HFF-Myc (cell line): ENCODE measurements around the gene FSTL4.

Experiments used
- DNase-seq: peaks from one replicate; pipeline ENCODE4 v3.0.0-alpha.2; 2011; ENCODE audit warnings: low read depth; ENCODE audit errors: extremely low read depth
- H3K4me3 ChIP-seq: replicated peaks from 2 replicates; pipeline ENCODE4 v1.5.1; 2011; ENCODE audit warnings: low read depth, mild to moderate bottlenecking, control low read depth, low read length
- CTCF ChIP-seq: IDR thresholded peaks from 2 replicates; pipeline ENCODE4 v1.5.1; 2012; ENCODE audit warnings: mild to moderate bottlenecking, low read depth, low read length, control low read depth; ENCODE audit errors: missing control alignments

The FSTL4 gene

GRCh38 chr5:133269691-133270090, 342.6 kb downstream of the FSTL4 start:
- H3K4me3 ChIP-seq = no peak overlapping the region
- TF ChIP-seq CTCF = no peak
- DNase-seq = no peak

DNA sequence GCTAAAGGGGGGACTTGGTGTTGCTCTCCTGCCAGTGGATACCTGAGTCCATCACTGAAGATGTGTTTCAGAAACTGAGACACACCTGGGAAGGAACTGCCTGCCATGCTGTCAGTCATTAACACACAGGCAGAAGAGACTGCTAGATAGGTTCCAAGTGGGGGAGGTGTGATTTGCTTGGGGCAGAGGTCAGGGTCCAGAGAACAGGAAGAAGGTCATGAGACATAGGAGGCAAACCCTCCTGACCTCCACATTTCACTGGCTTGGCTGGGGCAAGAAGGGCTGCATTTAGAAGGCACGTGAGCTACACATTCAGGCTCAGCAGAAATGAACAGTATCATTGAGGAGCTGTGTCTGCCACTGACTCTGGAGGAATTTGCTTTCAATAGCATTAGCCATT, 344.7 kb downstream of the FSTL4 start:
- TF ChIP-seq CTCF = no peak
- no peak overlapping the region for H3K4me3 ChIP-seq
- no peak for DNase-seq

DNA sequence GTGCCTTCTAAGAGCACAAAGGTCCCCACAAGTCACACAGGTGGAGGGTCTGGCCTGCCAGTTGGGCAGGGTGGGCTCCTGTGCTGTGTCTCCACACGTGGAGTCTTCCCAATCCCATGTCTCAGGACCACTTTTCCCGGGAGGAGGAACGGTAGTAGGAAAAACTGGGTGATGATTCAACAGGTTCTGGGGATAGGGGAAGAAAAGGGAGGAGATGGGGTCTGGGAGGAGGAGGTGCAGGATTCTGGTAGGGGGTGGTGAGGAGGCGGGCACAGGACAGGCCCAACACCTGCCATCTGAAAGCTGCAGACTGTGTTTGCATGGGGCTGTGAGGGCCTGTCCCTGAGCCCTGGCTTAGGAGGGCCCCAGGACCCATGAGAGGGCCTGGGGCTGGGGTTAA, 345.4 kb downstream of the FSTL4 start:
- DNase-seq = no peak
- TF ChIP-seq CTCF = no peak
- no peak overlapping the region for H3K4me3 ChIP-seq

- H3K4me3 ChIP-seq = no peak overlapping the region
- TF ChIP-seq CTCF = no peak
- DNase-seq = no peak
These were observed 345.8 kb downstream of the FSTL4 start for GRCh38 chr5:133266527-133266878.

GRCh38 chr5:133265720-133266526, 346.4 kb downstream of the FSTL4 start:
- no peak for TF ChIP-seq CTCF
- no peak overlapping the region for H3K4me3 ChIP-seq
- DNase-seq = no peak

DNA sequence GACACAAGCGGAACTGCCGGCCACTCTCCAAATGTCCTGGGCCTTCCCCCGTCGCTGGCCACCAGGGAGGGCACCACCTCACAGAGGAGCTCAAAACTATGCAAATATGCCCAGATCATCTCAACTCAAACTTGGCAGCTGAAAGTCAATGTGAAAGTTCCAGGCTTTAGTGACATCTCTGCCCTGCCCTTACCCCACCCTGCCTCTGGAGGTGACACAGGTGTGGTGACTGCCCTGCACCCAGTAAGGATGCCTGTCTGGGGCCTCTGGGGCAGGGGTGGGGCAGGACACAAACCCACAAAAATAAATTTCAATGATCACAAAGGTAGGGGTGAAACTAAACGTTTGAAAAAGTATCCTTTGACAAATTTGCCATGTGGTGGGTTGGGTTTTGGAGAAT, 347.1 kb downstream of the FSTL4 start:
- no peak for TF ChIP-seq CTCF
- DNase-seq = no peak
- no peak overlapping the region for H3K4me3 ChIP-seq

DNA sequence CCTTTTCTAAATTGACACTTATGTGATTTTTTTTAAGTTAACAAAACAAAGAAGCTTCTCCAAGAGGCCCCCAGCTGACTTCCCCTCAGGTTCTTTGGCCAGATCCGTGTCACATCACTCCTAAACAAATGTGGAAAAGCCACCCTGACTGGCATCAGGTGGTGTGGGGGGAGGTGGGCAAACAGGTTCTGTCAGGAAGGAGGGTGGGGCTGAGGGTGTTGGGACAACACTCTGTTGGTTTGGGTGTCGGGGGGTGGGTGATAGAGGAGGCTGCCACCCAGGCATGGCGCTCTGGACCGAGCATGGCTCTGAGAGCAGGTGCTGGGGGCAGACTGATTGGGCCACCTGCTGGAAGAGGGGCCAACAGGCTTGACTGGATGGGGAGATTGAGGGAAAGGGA, 349.7 kb downstream of the FSTL4 start:
- no peak for DNase-seq
- TF ChIP-seq CTCF = no peak
- no peak overlapping the region for H3K4me3 ChIP-seq
